ENCODE results near the gene AUTS2.

DNA sequence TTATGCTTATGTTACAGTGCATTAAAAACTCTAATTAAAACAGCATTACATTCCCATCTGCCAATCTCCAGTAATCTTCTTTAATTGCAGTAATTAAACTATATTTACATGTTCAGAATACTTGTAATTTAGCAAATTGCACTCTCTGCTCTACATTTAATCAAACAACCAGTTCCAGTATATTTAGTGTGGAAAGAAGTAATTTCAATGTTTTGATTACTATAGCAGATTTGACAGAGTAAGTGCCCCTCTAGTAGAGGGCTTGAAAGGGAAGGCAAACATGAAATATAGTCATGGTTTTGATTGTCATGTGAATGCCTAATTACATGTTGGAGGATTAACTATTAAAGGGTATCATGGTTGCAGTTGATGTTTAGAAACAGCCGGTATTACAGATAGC, 739.7 kb downstream of the AUTS2 start:
- TF ChIP-seq, protein P1, sequence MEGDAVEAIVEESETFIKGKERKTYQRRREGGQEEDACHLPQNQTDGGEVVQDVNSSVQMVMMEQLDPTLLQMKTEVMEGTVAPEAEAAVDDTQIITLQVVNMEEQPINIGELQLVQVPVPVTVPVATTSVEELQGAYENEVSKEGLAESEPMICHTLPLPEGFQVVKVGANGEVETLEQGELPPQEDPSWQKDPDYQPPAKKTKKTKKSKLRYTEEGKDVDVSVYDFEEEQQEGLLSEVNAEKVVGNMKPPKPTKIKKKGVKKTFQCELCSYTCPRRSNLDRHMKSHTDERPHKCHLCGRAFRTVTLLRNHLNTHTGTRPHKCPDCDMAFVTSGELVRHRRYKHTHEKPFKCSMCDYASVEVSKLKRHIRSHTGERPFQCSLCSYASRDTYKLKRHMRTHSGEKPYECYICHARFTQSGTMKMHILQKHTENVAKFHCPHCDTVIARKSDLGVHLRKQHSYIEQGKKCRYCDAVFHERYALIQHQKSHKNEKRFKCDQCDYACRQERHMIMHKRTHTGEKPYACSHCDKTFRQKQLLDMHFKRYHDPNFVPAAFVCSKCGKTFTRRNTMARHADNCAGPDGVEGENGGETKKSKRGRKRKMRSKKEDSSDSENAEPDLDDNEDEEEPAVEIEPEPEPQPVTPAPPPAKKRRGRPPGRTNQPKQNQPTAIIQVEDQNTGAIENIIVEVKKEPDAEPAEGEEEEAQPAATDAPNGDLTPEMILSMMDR (IDR thresholded peaks at IDR 0.05; ENCODE audit: low read length) = no peak
- no peak for TF ChIP-seq EZH2 (IDR thresholded peaks at IDR 0.05; ENCODE audit: borderline replicate concordance, low read length)

All from OCI-LY1 (cell line).